HG02943 (cell line): Measurements from ENCODE around the gene LRRC42.

ENCODE experiments used
- ATAC-seq: cut with Tn5 transposase; IDR thresholded peaks from one replicate; pipeline ENCODE4 v1.9.1; 2021; ENCODE audit warnings: mild to moderate bottlenecking, low read depth, moderate library complexity; ENCODE audit not compliant: unreplicated experiment

Gene LRRC42

GRCh38 chr1:53946252-53947171, at the start of gene LRRC42:
Gene LRRC42 (plus strand): TSS chr1:53946350. CDS start chr1:53952000, 5,650 bp downstream.
- peak; percentile 57 for ATAC-seq

GRCh38 chr1:53896635-53897229, 49.4 kb upstream of the LRRC42 start:
- no peak for ATAC-seq

- no peak for ATAC-seq
Observed at GRCh38 chr1:53899206-53899628, 46.9 kb upstream of the LRRC42 start.

- no peak for ATAC-seq
Observed at GRCh38 chr1:53899708-53900107, 46.4 kb upstream of the LRRC42 start.

DNA sequence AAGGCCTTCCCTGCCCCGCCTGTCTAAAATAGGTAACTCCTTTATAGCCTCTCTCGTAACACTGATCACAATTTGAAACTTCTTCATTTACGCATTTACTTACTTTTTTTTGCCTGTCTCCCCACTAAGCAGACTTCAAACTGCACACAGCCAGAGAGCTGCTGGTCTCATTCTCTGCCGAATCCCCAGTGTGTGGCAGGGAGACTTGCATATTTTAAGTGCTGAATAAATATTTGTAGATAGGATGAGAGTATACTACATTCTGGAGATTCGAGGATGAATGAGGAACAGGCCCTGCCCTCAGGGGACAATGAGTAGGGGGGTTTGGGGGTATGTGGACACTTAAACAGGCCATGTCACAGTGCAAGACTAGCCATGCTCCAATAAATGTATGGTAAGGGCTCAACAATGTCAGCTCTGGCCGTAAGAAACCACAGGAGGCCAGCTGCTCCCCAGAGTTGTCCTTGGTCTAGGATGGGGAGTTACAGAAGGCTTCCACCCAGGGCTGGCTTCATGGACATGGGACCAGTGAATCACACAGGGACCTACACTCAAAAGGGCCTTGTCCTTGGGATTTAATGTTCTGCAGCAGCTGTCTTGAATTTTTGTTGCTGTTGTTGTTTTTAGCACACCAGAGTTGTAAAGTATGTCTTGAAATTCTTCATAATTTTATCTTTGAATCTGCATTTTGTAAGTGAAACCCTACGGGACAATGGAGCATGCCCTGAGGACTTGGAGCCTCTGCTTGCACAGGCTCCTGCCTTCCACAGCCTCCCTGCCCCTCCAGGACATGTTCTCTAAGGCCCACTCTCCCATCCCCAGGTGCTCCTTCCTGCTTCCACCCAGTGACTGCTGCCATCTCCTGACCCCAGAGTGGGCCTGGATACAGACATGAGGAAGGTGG, 43.7 kb upstream of the LRRC42 start:
- ATAC-seq: no peak

DNA sequence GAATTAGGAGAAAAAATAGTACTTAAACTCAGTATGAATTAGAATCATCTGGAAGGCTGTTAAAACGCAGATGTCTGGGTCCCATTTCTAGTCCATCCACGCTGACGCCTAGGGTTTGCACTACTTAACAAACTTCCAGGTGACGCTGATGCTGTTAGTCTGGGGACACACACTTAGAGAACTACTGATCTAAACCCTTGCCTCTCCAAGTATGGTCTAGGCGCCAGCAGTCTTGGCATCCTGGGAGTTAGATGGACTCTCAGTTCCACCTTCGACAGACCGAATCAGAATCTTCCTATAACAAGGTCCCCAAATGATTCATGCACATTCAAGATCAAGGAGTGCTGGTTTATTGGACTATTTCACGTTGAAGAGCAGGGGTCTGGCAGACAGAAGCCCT, 40.6 kb upstream of the LRRC42 start:
- no peak for ATAC-seq

GRCh38 chr1:53906121-53906520, 40.0 kb upstream of the LRRC42 start:
- no peak for ATAC-seq

GRCh38 chr1:53909946-53910345, 36.2 kb upstream of the LRRC42 start:
- ATAC-seq: no peak

DNA sequence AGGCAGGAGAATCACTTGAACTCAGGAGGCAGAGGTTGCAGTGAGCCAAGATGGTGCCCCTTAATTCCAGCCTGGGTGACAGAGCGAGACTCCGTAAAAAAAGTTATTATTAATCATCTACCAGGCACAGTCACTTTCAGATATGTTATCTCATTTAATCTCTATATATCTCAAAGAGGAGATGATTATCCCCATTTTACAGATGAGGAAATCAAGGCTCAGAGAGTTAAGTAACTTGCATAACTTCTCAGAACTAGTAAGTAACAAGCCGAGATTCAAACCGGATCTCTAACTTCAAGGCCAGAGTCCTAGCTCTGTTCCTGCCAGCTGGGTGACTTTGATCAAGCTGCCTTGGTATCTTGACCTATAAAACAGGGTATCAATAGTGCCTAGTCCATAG, 34.7 kb upstream of the LRRC42 start:
- no peak for ATAC-seq

DNA sequence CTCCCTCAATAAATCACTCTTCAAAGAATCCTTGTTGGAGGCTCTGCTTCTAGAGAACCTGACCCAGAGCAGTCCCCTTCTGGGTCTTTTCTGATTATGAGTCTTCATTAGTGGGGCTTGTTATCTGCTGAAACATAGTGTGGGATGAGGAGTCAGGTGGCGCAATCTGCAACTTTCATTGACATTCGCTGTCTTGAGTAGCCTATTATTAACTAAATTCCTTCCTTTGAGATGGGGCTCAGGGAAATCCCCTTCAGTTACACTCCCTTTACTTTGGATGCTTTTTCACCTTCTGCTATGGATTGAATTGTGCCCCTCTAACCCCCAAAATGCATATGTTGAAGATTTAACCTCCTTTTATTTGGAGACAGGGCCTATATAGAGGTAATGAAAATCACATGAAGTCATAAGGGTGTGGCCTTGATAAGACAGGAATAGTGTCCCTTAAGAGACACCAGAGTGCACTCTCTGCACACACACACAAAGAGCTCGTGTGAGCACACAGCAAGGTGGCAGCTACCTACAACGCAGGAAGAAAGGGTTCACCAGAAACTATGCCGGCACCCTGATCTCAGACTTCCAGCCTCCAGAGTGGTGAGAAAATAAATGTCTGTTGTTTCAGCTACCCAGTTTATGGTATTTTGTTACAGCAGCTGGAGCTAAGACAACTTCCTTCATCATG, 32.7 kb upstream of the LRRC42 start:
- ATAC-seq: no peak

- ATAC-seq: no peak
Observed at GRCh38 chr1:53918343-53918742, 27.8 kb upstream of the LRRC42 start.

DNA sequence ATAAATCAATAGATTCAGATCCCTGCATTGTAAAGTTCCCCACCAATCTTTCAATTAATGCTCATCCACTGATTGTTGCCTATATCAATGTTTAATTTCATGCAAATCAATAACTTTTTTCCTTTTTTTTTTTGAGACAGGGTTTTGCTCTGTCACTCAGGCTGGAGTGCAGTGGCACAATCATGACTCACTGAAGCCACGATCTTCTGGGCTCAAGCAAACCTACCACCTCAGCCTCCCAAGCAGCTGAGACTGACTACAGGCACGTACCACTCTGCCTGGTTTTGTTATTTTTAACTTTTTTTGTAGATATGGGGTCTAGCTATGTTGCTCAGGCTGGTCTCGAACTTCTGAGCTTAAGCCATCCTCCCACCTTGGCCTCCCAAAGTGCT, 26.5 kb upstream of the LRRC42 start:
- no peak for ATAC-seq

- no peak for ATAC-seq
Observed at GRCh38 chr1:53927376-53927881, 18.7 kb upstream of the LRRC42 start.

DNA sequence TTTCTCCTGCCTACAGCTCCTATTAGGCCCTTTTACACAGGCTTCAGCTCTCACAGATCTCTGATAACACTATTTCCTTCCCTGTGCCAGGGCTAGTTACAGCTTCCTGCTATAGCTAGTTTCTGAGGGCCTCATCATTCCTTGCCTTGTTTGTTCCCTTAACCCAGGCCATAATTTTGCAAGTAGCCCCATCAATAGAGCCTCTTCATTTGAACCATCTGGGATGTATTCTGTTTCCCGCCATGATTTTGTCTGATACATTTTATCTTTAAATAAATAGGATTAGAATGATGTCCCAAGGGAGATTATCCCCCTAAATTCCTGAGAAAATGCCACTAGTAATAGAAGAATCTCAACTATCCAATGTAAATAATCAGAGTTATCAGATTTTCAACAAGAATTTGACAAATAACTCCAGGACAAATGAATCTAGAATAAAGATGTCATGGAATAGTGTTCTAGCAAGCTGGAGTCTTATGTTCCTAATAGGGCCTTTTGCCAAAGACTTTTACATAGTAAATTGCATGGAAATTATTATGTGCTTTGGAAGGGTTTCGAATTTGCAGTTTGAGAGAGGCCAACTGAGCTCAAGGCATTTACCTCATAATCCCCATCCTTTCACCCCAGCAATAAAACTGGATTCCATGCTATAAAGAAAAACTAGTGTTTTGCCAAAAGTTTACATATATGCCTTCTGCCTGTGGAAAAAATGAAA, 16.7 kb upstream of the LRRC42 start:
- no peak for ATAC-seq

GRCh38 chr1:53930932-53931331, 15.2 kb upstream of the LRRC42 start:
- no peak for ATAC-seq

GRCh38 chr1:53931523-53931922, 14.6 kb upstream of the LRRC42 start:
- ATAC-seq: no peak

GRCh38 chr1:53934170-53934765, 11.9 kb upstream of the LRRC42 start:
- ATAC-seq: no peak

- ATAC-seq: no peak
Observed at GRCh38 chr1:53936430-53936829, 9.7 kb upstream of the LRRC42 start.
